ENCODE measurements around the gene RNF217.

DNA sequence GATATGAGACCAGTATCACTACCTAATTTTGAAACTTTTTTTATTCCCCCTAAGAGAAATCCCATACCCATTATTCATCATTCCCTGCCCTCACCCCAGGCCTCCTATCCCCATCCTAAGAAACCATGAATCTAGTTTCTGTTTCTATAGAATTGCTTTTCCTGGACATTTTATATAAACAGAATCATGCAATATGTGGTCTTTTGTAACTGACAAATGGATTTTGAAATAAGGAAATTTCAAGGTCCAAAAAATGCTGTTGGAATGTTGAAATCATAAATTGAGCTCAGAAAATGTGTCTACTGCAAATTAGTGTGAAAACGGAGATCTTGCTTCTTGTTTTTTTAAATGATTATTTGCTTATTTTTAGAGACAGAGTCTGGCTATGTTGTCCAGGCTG lies 25.1 kb downstream of the RNF217 start:
- TF ChIP-seq POLR2A (IDR thresholded peaks at IDR 0.05; ENCODE audit: insufficient read depth in 1 of 2, low read depth in 2 of 2, low read length in 2 of 2) (no peak), SMYD3 (CRISPR knock-in tag; IDR thresholded peaks at IDR 0.05) (no peak), SIX1 (CRISPR knock-in tag; IDR thresholded peaks at IDR 0.05; ENCODE audit: borderline replicate concordance) (no peak), EZH2 (conservative IDR thresholded peaks at IDR 0.05; ENCODE audit: low read depth, low read length) (no peak)
- TF ChIP-seq, protein P1, sequence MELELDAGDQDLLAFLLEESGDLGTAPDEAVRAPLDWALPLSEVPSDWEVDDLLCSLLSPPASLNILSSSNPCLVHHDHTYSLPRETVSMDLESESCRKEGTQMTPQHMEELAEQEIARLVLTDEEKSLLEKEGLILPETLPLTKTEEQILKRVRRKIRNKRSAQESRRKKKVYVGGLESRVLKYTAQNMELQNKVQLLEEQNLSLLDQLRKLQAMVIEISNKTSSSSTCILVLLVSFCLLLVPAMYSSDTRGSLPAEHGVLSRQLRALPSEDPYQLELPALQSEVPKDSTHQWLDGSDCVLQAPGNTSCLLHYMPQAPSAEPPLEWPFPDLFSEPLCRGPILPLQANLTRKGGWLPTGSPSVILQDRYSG (CRISPR knock-in tag; IDR thresholded peaks at IDR 0.05) = no peak

All from HepG2 (cell line).